ENCODE data around the gene ZNF165.

ZNF165 gene

DNA sequence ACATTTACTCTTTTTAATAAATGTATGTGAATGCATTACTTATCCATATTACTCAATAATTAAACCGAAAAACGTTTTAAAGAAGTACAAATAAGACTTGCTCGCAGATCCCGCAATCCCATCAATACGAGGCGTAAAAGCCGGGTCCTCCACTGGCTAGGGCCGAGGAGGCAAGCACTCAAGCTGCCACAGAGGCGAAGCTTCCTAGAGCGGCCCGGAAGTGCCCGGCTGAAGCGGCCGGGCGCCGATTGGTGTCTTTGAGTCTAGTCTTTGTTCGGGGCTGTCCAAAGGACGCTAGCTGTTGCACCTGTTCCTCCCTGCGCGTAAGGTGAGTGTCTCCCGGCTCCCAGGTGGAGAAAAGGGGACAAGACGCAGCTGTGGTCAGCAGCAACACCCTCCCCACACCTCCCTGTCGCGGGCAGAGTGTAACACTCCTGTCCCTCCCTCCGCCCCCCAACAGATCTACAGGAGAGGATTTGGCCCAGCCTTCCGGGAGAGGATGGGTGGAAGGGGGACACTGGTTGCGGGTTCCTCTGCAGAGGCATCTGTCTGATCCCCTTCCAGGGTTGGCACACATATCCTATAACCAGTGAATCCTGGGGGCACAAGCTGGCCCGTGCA is 44.1 kb downstream of the ZNF165 start, which contains the start of gene ZSCAN16:
ZSCAN16 (plus strand) TSS at position 260 of the 621 bp plus-strand sequence. CDS start 835 bp downstream, outside the sequence.
- TF ChIP-seq, protein P1, sequence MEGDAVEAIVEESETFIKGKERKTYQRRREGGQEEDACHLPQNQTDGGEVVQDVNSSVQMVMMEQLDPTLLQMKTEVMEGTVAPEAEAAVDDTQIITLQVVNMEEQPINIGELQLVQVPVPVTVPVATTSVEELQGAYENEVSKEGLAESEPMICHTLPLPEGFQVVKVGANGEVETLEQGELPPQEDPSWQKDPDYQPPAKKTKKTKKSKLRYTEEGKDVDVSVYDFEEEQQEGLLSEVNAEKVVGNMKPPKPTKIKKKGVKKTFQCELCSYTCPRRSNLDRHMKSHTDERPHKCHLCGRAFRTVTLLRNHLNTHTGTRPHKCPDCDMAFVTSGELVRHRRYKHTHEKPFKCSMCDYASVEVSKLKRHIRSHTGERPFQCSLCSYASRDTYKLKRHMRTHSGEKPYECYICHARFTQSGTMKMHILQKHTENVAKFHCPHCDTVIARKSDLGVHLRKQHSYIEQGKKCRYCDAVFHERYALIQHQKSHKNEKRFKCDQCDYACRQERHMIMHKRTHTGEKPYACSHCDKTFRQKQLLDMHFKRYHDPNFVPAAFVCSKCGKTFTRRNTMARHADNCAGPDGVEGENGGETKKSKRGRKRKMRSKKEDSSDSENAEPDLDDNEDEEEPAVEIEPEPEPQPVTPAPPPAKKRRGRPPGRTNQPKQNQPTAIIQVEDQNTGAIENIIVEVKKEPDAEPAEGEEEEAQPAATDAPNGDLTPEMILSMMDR (conservative IDR thresholded peaks at IDR 0.05), result no peak
- H3K27ac ChIP-seq, result peak within 1 kb of the TSS; percentile 71

- TF ChIP-seq, protein P1 (conservative IDR thresholded peaks at IDR 0.05), result no peak
- H3K27ac ChIP-seq, result peak overlapping the region; percentile 71
These were observed 44.6 kb downstream of the ZNF165 start for GRCh38 chr6:28124971-28125353.

DNA sequence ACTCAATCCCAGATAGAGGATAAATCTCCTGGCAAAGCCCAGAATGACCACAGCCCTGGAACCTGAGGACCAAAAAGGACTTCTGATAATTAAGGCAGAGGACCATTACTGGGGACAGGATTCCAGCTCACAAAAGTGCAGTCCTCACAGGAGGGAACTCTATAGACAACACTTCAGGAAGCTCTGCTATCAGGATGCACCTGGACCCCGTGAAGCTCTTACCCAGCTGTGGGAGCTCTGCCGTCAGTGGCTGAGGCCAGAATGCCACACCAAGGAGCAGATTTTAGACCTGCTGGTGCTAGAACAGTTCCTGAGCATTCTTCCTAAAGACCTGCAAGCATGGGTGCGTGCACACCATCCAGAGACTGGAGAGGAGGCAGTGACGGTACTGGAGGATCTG is 45.0 kb downstream of the ZNF165 start:
- TF ChIP-seq, protein P1 (conservative IDR thresholded peaks at IDR 0.05), result no peak
- peak overlapping the region; percentile 71; the same call in 1 of the 2 replicates for H3K27ac ChIP-seq

DNA sequence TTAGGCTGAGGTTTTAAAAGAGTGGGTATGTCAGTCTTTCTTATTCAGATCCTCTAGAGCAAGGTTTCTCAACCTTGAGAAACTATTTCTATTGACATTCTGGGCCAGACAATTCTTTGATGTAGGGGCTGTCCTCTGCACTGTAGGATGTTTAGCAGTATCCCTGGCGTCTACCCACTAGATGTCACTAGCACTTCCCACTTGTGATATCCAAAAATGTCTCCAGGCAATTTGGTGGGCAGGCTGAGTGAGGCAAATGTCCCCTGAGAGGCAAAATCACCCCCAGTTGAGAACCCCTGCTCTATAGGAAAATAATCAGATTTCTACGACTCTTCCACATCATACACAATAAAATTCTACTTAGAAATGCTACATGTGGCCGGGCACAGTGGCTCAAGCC is 53.6 kb downstream of the ZNF165 start:
- H3K27ac ChIP-seq, result no peak overlapping the region
- TF ChIP-seq, protein P1 (conservative IDR thresholded peaks at IDR 0.05), result peak; percentile 91

DNA sequence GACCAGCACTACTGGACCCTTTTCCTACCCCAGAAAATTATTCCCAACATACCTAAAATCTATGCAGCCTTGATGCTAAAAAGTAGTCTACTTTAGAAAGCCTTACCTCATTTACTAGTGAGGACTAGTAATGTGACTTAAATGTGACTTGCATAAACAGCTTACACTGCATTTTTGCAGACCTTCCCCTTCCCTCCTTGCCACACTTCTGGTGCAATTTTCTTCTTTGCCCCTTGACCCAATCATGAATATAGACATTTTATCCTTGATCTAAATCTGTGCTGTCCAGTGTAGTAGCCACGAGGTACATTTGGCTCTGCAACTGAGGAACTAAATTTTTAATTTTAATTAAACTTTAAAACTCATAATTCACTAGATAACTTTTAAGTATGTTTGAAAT is 54.3 kb downstream of the ZNF165 start:
- TF ChIP-seq, protein P1 (conservative IDR thresholded peaks at IDR 0.05), result no peak

GRCh38 chr6:28135393-28135792 is 55.0 kb downstream of the ZNF165 start:
- TF ChIP-seq, protein P1 (conservative IDR thresholded peaks at IDR 0.05), result no peak
- H3K27ac ChIP-seq, result no peak overlapping the region

More for the DNA sequence above, 54.3 kb downstream of the ZNF165 start:
- no peak overlapping the region for H3K27ac ChIP-seq

DNA sequence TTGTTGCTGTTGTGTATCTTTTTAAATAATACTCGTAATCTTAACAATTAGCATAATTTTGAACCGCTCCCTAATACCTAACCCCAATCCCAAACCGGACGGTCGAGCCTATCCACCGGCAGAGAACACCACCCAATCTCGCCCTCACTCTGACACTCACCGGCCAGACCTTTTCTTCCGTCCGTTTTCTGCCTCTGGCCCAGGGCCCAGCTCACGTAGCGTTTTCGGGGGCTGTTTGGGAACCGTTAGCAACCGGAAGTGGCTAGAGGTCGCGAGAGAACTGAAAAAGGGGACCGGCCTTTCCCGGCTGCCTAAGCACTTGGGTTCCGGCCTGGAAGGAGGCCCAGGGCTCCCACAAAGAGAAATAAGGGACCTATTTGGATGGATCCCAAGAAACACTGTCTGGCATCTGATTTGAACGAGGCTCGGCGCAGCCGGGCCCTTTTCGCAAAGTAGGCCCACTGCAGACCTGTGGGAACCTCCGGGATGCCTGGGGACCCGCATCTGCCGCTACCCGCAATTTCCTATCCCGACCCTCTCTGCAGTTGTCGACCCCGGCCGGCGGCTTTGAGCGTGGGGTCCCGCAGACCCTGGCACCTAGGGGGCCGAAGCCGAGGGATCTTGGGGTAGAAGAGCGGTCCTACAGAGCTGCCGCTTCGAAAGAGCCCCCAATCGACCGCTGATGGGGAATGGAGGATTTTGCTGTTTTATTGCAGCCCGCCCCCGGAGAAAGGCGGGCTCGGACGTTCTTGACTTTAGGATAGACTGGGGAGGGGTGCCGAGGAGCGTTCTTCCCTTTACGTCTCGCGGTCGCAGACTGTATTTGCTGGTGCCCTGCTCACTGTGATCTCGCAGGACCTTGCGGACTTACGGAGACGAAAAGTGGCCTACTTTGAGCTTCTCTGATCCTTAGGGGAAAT is 56.5 kb downstream of the ZNF165 start:
- peak overlapping the region; percentile 78 for H3K27ac ChIP-seq
- TF ChIP-seq, protein P1 (conservative IDR thresholded peaks at IDR 0.05), result no peak
